Measurements from ENCODE around the gene ABRACL.

DNA sequence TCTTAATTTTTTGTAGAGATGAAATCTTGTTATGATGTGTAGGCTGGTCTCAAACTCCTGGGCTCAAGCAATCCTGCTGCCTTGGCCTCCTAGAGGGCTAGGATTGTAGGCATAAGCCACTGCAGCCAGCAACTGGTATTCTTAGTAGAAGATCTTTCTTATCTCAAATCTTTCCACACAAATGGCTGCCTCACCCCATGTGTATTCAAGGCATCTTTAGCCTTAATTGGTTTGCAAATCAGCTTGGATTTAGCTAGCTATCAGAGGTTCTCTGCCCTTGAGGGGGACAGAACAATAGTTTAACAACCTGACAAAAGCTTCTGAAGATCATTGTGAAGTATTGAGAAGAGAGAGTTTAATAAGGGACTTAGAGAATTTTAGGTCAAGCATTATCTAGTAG, 17.9 kb upstream of the ABRACL start:
- TF ChIP-seq, protein P1, sequence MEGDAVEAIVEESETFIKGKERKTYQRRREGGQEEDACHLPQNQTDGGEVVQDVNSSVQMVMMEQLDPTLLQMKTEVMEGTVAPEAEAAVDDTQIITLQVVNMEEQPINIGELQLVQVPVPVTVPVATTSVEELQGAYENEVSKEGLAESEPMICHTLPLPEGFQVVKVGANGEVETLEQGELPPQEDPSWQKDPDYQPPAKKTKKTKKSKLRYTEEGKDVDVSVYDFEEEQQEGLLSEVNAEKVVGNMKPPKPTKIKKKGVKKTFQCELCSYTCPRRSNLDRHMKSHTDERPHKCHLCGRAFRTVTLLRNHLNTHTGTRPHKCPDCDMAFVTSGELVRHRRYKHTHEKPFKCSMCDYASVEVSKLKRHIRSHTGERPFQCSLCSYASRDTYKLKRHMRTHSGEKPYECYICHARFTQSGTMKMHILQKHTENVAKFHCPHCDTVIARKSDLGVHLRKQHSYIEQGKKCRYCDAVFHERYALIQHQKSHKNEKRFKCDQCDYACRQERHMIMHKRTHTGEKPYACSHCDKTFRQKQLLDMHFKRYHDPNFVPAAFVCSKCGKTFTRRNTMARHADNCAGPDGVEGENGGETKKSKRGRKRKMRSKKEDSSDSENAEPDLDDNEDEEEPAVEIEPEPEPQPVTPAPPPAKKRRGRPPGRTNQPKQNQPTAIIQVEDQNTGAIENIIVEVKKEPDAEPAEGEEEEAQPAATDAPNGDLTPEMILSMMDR (conservative IDR thresholded peaks at IDR 0.05 in 1 of 2, IDR thresholded peaks at IDR 0.05 in 1 of 2; ENCODE audit: low read depth in 1 of 2, low read length in 2 of 2), result no peak
- no peak for TF ChIP-seq EZH2 (IDR thresholded peaks at IDR 0.05; ENCODE audit: low read length, missing control alignments)
